ENCODE data around the gene L3HYPDH.

Gene L3HYPDH

DNA sequence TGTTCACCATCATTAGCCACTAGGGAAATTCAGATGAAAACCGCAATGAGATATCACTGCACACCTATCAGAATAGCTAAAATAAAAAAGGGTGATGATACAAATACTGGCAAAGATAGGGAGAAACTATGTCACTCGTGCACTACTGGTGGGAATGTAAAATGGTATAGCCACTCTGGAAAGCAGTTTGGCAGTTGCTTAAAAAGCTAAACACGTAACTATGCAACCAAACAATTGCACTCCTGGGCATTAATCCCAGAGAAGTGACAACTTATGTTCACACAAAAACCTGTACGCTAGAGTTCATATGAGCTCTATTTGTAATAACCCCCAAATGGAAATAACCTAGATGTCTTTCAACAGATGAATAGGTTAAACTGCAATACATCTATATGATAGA, 54.4 kb downstream of the L3HYPDH start:
- TF ChIP-seq FOXP2 (optimal IDR thresholded peaks at IDR 0.05; ENCODE audit: borderline replicate concordance, extremely low read depth, extremely low read length, insufficient read depth) (no peak), POLR2AphosphoS5 (IDR thresholded peaks at IDR 0.05; ENCODE audit: low read depth, low read length) (no peak), SIN3A (IDR thresholded peaks at IDR 0.05; ENCODE audit: borderline replicate concordance, insufficient read depth, low read length) (no peak), TAF1 (IDR thresholded peaks at IDR 0.05; ENCODE audit: borderline replicate concordance, insufficient read depth, low read length) (no peak)
- TF ChIP-seq, protein P1, sequence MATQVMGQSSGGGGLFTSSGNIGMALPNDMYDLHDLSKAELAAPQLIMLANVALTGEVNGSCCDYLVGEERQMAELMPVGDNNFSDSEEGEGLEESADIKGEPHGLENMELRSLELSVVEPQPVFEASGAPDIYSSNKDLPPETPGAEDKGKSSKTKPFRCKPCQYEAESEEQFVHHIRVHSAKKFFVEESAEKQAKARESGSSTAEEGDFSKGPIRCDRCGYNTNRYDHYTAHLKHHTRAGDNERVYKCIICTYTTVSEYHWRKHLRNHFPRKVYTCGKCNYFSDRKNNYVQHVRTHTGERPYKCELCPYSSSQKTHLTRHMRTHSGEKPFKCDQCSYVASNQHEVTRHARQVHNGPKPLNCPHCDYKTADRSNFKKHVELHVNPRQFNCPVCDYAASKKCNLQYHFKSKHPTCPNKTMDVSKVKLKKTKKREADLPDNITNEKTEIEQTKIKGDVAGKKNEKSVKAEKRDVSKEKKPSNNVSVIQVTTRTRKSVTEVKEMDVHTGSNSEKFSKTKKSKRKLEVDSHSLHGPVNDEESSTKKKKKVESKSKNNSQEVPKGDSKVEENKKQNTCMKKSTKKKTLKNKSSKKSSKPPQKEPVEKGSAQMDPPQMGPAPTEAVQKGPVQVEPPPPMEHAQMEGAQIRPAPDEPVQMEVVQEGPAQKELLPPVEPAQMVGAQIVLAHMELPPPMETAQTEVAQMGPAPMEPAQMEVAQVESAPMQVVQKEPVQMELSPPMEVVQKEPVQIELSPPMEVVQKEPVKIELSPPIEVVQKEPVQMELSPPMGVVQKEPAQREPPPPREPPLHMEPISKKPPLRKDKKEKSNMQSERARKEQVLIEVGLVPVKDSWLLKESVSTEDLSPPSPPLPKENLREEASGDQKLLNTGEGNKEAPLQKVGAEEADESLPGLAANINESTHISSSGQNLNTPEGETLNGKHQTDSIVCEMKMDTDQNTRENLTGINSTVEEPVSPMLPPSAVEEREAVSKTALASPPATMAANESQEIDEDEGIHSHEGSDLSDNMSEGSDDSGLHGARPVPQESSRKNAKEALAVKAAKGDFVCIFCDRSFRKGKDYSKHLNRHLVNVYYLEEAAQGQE (IDR thresholded peaks at IDR 0.05; ENCODE audit: insufficient read depth in 1 of 2, low read depth in 2 of 2, low read length in 2 of 2), result no peak

DNA sequence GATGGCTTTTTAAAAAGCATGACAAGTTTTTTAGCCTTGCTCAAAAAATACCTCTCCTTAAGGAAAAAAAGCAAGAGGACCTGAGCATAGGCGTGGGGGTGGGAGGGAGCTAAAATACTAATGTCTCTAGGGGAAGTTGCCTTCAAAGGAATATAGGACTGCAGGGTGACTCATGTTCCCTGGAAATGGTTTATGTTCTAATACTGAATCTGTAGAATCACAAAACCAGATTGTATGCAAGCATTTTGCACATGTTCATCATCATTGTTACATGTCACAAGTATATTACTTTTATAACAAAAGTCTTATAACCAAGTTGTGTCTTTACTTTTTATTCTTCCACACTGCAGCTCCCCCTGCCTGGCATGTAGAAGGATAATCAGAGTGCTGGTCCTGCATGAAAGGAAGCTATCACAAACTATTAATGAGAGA, 55.6 kb downstream of the L3HYPDH start:
- TF ChIP-seq SIN3A (IDR thresholded peaks at IDR 0.05; ENCODE audit: borderline replicate concordance, insufficient read depth, low read length), result no peak
- no peak for TF ChIP-seq FOXP2 (optimal IDR thresholded peaks at IDR 0.05; ENCODE audit: borderline replicate concordance, extremely low read depth, extremely low read length, insufficient read depth)
- no peak for TF ChIP-seq TAF1 (IDR thresholded peaks at IDR 0.05; ENCODE audit: borderline replicate concordance, insufficient read depth, low read length)
- TF ChIP-seq, protein P1 (IDR thresholded peaks at IDR 0.05; ENCODE audit: insufficient read depth in 1 of 2, low read depth in 2 of 2, low read length in 2 of 2), result no peak
- no peak for TF ChIP-seq POLR2AphosphoS5 (IDR thresholded peaks at IDR 0.05; ENCODE audit: low read depth, low read length)

DNA sequence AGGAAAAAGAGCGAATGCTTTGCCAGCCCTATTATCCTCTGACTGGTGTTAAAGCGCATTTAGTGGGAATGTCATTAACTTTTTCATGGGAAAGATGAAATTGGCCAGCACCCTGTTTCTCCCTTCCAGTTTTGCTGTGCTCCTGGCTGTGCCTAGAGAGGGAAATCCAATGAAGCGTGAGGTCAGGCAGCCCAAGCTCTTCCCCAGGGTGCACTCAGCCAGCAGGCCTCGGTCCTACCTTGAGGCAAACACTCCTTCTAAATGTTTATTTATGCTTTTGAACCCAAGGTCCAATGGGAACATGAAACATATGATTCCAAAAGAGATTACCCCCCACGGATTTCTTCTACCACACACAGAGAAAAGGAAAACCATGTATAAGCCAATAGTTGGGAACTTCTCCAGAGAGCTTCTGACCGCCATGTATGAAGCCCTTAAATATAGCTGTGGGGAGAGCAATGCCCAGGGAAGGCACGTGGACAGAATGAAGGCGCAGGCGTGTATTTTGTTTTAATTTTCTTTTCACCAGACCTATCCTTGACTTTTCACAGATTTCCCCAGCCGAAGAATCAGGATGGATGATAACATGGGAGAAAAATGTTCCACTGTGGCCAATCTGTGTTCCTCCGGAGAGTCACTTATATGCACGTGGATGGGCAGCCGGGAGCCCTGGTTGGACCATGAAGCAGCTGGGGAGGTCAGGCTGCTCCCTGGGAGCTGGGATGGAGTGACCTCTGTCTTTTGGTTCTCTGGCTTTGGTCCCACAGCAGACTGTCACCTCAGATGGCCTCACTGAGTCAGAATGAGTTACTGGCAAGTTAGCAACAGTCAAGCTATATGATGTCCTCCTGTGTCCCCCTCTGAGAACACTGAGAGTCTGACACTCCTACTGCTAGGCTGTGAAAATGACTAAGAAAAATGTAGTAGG, 56.3 kb downstream of the L3HYPDH start:
- TF ChIP-seq FOXP2 (optimal IDR thresholded peaks at IDR 0.05; ENCODE audit: borderline replicate concordance, extremely low read depth, extremely low read length, insufficient read depth) (no peak), SIN3A (IDR thresholded peaks at IDR 0.05; ENCODE audit: borderline replicate concordance, insufficient read depth, low read length) (no peak), TAF1 (IDR thresholded peaks at IDR 0.05; ENCODE audit: borderline replicate concordance, insufficient read depth, low read length) (no peak), POLR2AphosphoS5 (IDR thresholded peaks at IDR 0.05; ENCODE audit: low read depth, low read length) (no peak)
- TF ChIP-seq, protein P1 (IDR thresholded peaks at IDR 0.05; ENCODE audit: insufficient read depth in 1 of 2, low read depth in 2 of 2, low read length in 2 of 2), result no peak

DNA sequence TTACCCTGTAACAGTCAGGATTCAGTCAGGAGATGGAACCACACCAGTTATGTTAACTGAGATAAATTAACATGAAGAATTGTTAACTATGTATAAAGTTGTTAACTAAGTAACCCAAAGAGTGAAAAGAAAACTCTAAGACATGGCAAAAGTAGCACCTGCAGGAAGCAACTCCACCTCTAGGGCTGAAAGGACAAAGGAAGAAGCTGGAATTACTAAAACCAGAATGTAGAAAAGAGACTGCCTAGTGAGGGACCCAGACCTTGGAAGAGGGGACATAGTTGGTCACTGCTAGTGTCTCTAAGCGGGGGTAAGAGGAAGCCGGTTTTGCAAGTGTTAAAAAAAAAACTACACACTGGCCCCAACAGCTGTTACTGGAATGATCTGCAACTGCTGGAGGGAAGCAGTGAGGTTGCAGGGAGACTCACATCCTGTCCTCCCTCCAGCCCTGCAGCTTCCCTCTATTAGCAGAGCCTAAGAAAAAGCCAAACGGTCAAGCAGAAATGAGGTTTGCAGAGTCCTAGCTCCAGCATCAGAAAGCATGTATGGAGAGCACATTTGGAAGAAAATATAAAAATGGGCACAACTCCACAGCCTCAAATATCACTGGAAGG, 58.8 kb downstream of the L3HYPDH start:
- TF ChIP-seq SIN3A (IDR thresholded peaks at IDR 0.05; ENCODE audit: borderline replicate concordance, insufficient read depth, low read length), result no peak

DNA sequence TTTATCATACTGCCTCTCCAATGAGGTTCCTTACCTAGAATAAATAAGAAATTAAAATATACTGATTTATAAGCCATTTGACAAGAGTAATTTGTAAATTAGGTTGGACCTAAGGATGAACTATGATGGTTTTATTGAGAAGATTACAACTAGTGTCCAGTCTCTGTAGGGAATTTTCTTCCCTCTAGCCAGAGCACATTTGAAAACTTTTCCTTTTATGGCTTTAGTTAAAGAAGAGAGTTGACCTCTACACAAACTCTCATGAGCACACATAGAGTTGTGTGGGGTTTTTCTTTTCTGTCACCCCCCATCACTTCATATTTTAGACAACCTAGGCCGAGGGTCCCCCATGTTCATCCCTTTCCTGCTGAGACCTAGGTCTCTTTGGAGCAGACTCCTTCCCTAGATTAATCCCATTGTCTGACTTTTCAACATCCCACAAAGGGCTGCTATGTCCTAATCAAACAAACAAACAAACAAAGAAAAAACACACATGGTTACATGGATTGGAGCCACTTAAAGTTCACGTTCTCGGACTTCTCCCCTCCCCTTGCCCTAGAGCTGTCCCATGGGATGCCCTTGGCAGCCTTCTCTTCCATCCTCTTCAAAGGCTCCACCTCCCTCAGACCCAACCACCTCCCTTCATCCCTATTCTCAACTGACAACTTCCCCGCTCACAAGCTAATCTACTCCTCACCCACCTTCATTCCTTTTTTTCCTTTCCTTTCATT, 59.7 kb downstream of the L3HYPDH start:
- TF ChIP-seq, protein P1 (IDR thresholded peaks at IDR 0.05; ENCODE audit: insufficient read depth in 1 of 2, low read depth in 2 of 2, low read length in 2 of 2), result no peak
- TF ChIP-seq TAF1 (IDR thresholded peaks at IDR 0.05; ENCODE audit: borderline replicate concordance, insufficient read depth, low read length), result no peak
- TF ChIP-seq SIN3A (IDR thresholded peaks at IDR 0.05; ENCODE audit: borderline replicate concordance, insufficient read depth, low read length), result no peak
- TF ChIP-seq FOXP2 (optimal IDR thresholded peaks at IDR 0.05; ENCODE audit: borderline replicate concordance, extremely low read depth, extremely low read length, insufficient read depth), result no peak
- no peak for TF ChIP-seq POLR2AphosphoS5 (IDR thresholded peaks at IDR 0.05; ENCODE audit: low read depth, low read length)

Measured in PFSK-1 (cell line).